ENCODE results near the gene ABHD17B. TPM values are rescaled to one million over a fixed set of nuclear protein-coding genes. Genes with fewer than 3 reads are reported as not detected.
"Not testable (repeated sequence)": the region's sequence is repeated elsewhere in the genome, so short reads cannot be mapped to it uniquely, and the experiment has no call there.

The ABHD17B gene
- total RNA-seq: 10 to 100 TPM; 13.3 to 45.2 (median 18.5) TPM
- polyA plus RNA-seq: 10 to 100 TPM in 1 of 3 donors, 1 to 10 TPM in 2; 2.4 to 14.1 (median 2.9) TPM
- long read RNA-seq, donor 1, transcript ABHD17B-201 (4 exons, 2,614 nt): major isoform, 5 of 5 reads
- long read RNA-seq, donor 1, partial matches to known transcripts: 0 of 5 reads
- long read RNA-seq, donor 1, other reads (novel, unspliced or antisense): 0 of 5 reads
- long read RNA-seq, donor 2, partial matches to known transcripts: 0 of 2 reads
- long read RNA-seq, donor 2, other reads (novel, unspliced or antisense): 0 of 2 reads
- long read RNA-seq, donor 3, partial matches to known transcripts: 0 of 4 reads
- long read RNA-seq, donor 3, other reads (novel, unspliced or antisense): 0 of 4 reads
- long read RNA-seq, donor 4, transcript ABHD17B-201 (4 exons, 2,614 nt): major isoform, 5 of 6 reads
- long read RNA-seq, donor 4, partial matches to known transcripts: 1 of 6 reads
- long read RNA-seq, donor 4, other reads (novel, unspliced or antisense): 0 of 6 reads
- long read RNA-seq, donor 5, transcript ABHD17B-201 (4 exons, 2,614 nt): major isoform, 21 of 23 reads
- long read RNA-seq, donor 5, partial matches to known transcripts: 0 of 23 reads
- long read RNA-seq, donor 5, other reads (novel, unspliced or antisense): 2 of 23 reads
- long read RNA-seq, donor 6, partial matches to known transcripts: 0 of 1 reads
- long read RNA-seq, donor 6, other reads (novel, unspliced or antisense): 0 of 1 reads
- long read RNA-seq, donor 7: 0 reads
- long read RNA-seq, donor 8, partial matches to known transcripts: 0 of 3 reads
- long read RNA-seq, donor 8, other reads (novel, unspliced or antisense): 0 of 3 reads
- long read RNA-seq, donor 9: 0 reads
- long read RNA-seq, donor 10, partial matches to known transcripts: 0 of 2 reads
- long read RNA-seq, donor 10, other reads (novel, unspliced or antisense): 0 of 2 reads

- Histone ChIP-seq H3K9me3 (replicated peaks in 1 of 3) (no peaks in the 10 kb centered on the region), H3K27ac (peak within 1 kb of the TSS; percentile 62 to 92 (median 91)), H3K4me1 (replicated peaks in 1 of 2) (peaks cover 15 to 33% of the 10 kb centered on the region in 2 donors), H3K36me3 (replicated peaks in 1 of 2) (no peaks in the 10 kb centered on the region), H3K4me3 (peak within 1 kb of the TSS; percentile 69 to 83 (median 76)), H3K27me3 (no peaks in the 10 kb centered on the region)
- intact Hi-C loops (cut with DNase I): no loop called here
- peak; percentile 99 to 100 (median 99) for DNase-seq
- TF ChIP-seq POLR2A (IDR thresholded peaks at IDR 0.05): peak; percentile 96 to 99
- TF ChIP-seq CTCF (IDR thresholded peaks at IDR 0.05): no peak
- 0 to 1% (median 0%) methylated on average over 40 to 45 of the region's 45 CpGs for WGBS, 4 donors
These were observed at the start of gene ABHD17B, which contains the start of gene C9orf85 for GRCh38 chr9:71911061-71911907. TSS of gene ABHD17B (minus strand) at chr9:71911193. CDS start at chr9:71875080, 36,113 bp downstream. TSS of gene C9orf85 (plus strand) at chr9:71911639. CDS start at chr9:71911735, 96 bp downstream.

- Histone ChIP-seq H3K4me3 (no peak overlapping the region), H3K27ac (no peak overlapping the region), H3K4me1 (replicated peaks in 1 of 2) (peaks cover 0 to 7% of the 10 kb centered on the region in 2 donors), H3K9me3 (replicated peaks in 1 of 3) (no peaks in the 10 kb centered on the region), H3K27me3 (no peaks in the 10 kb centered on the region), H3K36me3 (replicated peaks in 1 of 2) (peaks cover 0 to 2% of the 10 kb centered on the region in 2 donors)
- TF ChIP-seq CTCF (IDR thresholded peaks at IDR 0.05): no peak
- no peak for TF ChIP-seq POLR2A (IDR thresholded peaks at IDR 0.05)
- whole genome bisulfite sequencing, 4 donors: 30 to 32% (median 30%) methylated on average over 1 of the region's 1 CpG
- no peak for DNase-seq
- intact Hi-C loops (cut with DNase I): no loop called here
These were observed 44.4 kb upstream of the ABHD17B start for GRCh38 chr9:71955300-71955915.

GRCh38 chr9:71954652-71955051 is 43.7 kb upstream of the ABHD17B start:
- H3K9me3 ChIP-seq (replicated peaks in 1 of 3); H3K4me1 ChIP-seq (replicated peaks in 1 of 2); H3K4me3 ChIP-seq; H3K36me3 ChIP-seq (replicated peaks in 1 of 2); intact Hi-C loops (cut with DNase I); H3K27ac ChIP-seq; DNase-seq; H3K27me3 ChIP-seq: not testable (repeated sequence)
- 87 to 92% (median 89%) methylated on average over 2 of the region's 2 CpGs for WGBS, 4 donors

GRCh38 chr9:71944754-71945375 is 33.9 kb upstream of the ABHD17B start:
- H3K4me1 ChIP-seq (replicated peaks in 1 of 2): peaks cover 0 to 6% of the 10 kb centered on the region in 2 donors
- H3K27me3 ChIP-seq: no peaks in the 10 kb centered on the region
- H3K4me3 ChIP-seq: no peak overlapping the region
- WGBS, 4 donors: 40 to 44% (median 41%) methylated on average over 2 of the region's 2 CpGs
- no peak overlapping the region for H3K27ac ChIP-seq
- DNase-seq: no peak
- H3K36me3 ChIP-seq (replicated peaks in 1 of 2): peaks cover 0 to 6% of the 10 kb centered on the region in 2 donors
- no peaks in the 10 kb centered on the region for H3K9me3 ChIP-seq (replicated peaks in 1 of 3)
- intact Hi-C loops (cut with DNase I): no loop called here
- no peak for TF ChIP-seq CTCF (IDR thresholded peaks at IDR 0.05)
- no peak for TF ChIP-seq POLR2A (IDR thresholded peaks at IDR 0.05)

Data from adrenal gland (tissue), 19 donors.